GM12878 (cell line): ENCODE measurements around the gene CILP. TPM values are rescaled to one million over a fixed set of nuclear protein-coding genes. Genes with fewer than 3 reads are reported as not detected.

Experiments
- ATAC-seq: fragments of 200-7000 bp; cut with Tn5 transposase; 3 replicates; pipeline ENCODE4 v1.9.1; 2020; ENCODE audit warnings: mild to moderate bottlenecking, moderate library complexity
- BruUV-seq: library from RNA; stranded (reverse); fragments of 400-500 nt; replicated peaks from 2 replicates; lab custom pipeline; 2021; lab: Mats Ljungman, UMichigan
- CTCF ChIA-PET: fragments of 300-600 bp; sonication (Branson Sonifier 250); formaldehyde crosslinking; extraction: SDS; loops from one replicate; lab custom pipeline; 2021; ENCODE audit warnings: inconsistent platforms; lab: Yijun Ruan, JAX
- POLR2A ChIA-PET: fragments of 350-600 bp; formaldehyde crosslinking; extraction: SDS; loops from one replicate; lab custom pipeline; 2021; ENCODE audit warnings: inconsistent platforms; lab: Charles Lee
- RAD21 ChIA-PET: fragments of 300-600 bp; sonication (Branson Sonifier 250); formaldehyde crosslinking; loops from one replicate; lab custom pipeline; 2023; ENCODE audit warnings: antibody characterized with exemption; ENCODE audit not compliant: unreplicated experiment; lab: Charles Lee
- SMC1A ChIA-PET: fragments of 300-600 bp; sonication (Branson Sonifier 250); formaldehyde crosslinking; loops from one replicate; lab custom pipeline; 2023; ENCODE audit not compliant: unreplicated experiment, uncharacterized antibody; lab: Charles Lee
- DNase-seq: peaks from one replicate; pipeline ENCODE4 v3.0.0-alpha.2; 2011; ENCODE audit warnings: low read depth, low spot score
- FAIRE-seq: peaks from 3 replicates; lab custom pipeline; 2011; peaks lifted over from hg19 to GRCh38; lab: Jason Lieb, UNC
- H2AFZ ChIP-seq: 2 replicates; pipeline ENCODE4 v1.6.0; 2011; ENCODE audit warnings: low read depth, low read length, control low read depth; ENCODE audit not compliant: control insufficient read depth
- H3K27ac ChIP-seq: 2 replicates; pipeline ENCODE4 v1.5.1; 2011; ENCODE audit warnings: control low read depth; ENCODE audit not compliant: control insufficient read depth, insufficient read depth
- H3K27me3 ChIP-seq, 2 experiments: replicated peaks in 1 of 2; 2 replicates each; pipeline versions ENCODE4 v1.6.0 to v1.6.1; 2011; ENCODE audit warnings: low read length in 1 of 2; ENCODE audit not compliant: control insufficient read depth in 2 of 2, insufficient read depth in 2 of 2
- H3K36me3 ChIP-seq, 2 experiments: 2 replicates each; pipeline ENCODE4 v1.5.1; 2011; ENCODE audit warnings: low read length in 1 of 2; ENCODE audit not compliant: control insufficient read depth in 2 of 2, insufficient read depth in 2 of 2
- H3K4me1 ChIP-seq: 2 replicates; pipeline ENCODE4 v1.6.1; 2011; ENCODE audit warnings: mild to moderate bottlenecking, low read length, moderate library complexity, mixed read lengths; ENCODE audit not compliant: control insufficient read depth, insufficient read depth
- H3K4me2 ChIP-seq: 2 replicates; pipeline ENCODE4 v1.6.0; 2011; ENCODE audit warnings: control low read depth; ENCODE audit not compliant: control insufficient read depth, insufficient read depth
- H3K4me3 ChIP-seq: fragments of 200-600 bp; sonication (generic); 2 replicates; pipeline ENCODE4 v1.5.1; 2016
- H3K79me2 ChIP-seq: 2 replicates; pipeline ENCODE4 v1.6.0; 2011; ENCODE audit warnings: low read length; ENCODE audit not compliant: control insufficient read depth, insufficient read depth
- H3K9ac ChIP-seq: 2 replicates; pipeline ENCODE4 v1.8.0; 2011; ENCODE audit warnings: low read length, control low read depth, mixed read lengths; ENCODE audit not compliant: control insufficient read depth, insufficient read depth
- H3K9me3 ChIP-seq: replicated peaks from 3 replicates; pipeline ENCODE4 v1.5.1; 2011; ENCODE audit warnings: mild to moderate bottlenecking, low read length; ENCODE audit not compliant: control insufficient read depth, insufficient read depth
- H4K20me1 ChIP-seq: 2 replicates; pipeline ENCODE4 v1.6.0; 2011; ENCODE audit not compliant: control insufficient read depth, insufficient read depth
- E2F8 ChIP-seq: fragments of 450-650 bp; IDR thresholded peaks from 2 replicates; pipeline ENCODE4 v1.6.1; 2018; ENCODE audit warnings: mild to moderate bottlenecking, low read depth, moderate library complexity; ENCODE audit not compliant: partially characterized antibody
- HDAC2 ChIP-seq: fragments of 200-600 bp; sonication (generic); IDR thresholded peaks from 2 replicates; pipeline ENCODE4 v1.6.1; 2017
- IRF4 ChIP-seq: IDR thresholded peaks from 2 replicates; pipeline ENCODE4 v1.6.1; 2011; ENCODE audit warnings: low read depth, low read length
- JUND ChIP-seq: IDR thresholded peaks from 2 replicates; pipeline ENCODE4 v1.6.1; 2012; ENCODE audit warnings: low read depth, mild to moderate bottlenecking, low read length, improper control_type of control experiment, moderate library complexity
- NBN ChIP-seq: fragments of 450-650 bp; IDR thresholded peaks from 2 replicates; pipeline ENCODE4 v1.6.1; 2016
- NFXL1 ChIP-seq: fragments of 450-650 bp; IDR thresholded peaks from 2 replicates; pipeline ENCODE4 v1.6.1; 2017; ENCODE audit warnings: antibody characterized with exemption, mild to moderate bottlenecking, borderline replicate concordance
- NR2F1 ChIP-seq: fragments of 450-650 bp; conservative IDR thresholded peaks from 2 replicates; pipeline ENCODE4 v1.6.1; 2017; ENCODE audit warnings: mild to moderate bottlenecking
- PAX8 ChIP-seq: fragments of 450-650 bp; IDR thresholded peaks from 2 replicates; pipeline ENCODE4 v1.6.1; 2017; ENCODE audit warnings: mild to moderate bottlenecking, moderate library complexity
- POLR2A ChIP-seq: IDR thresholded peaks from 2 replicates; pipeline ENCODE4 v1.6.1; 2011; ENCODE audit warnings: low read depth, mild to moderate bottlenecking, low read length
- POLR2AphosphoS2 ChIP-seq: IDR thresholded peaks from 2 replicates; pipeline ENCODE4 v1.6.1; 2011; ENCODE audit warnings: low read depth, mild to moderate bottlenecking, low read length, improper control_type of control experiment, moderate library complexity
- RFX5 ChIP-seq: IDR thresholded peaks from 2 replicates; pipeline ENCODE4 v1.6.1; 2011; ENCODE audit warnings: low read depth, low read length, improper control_type of control experiment
- SP1 ChIP-seq: IDR thresholded peaks from one replicate; pipeline ENCODE4 v1.6.1; 2011; ENCODE audit warnings: low read depth, low read length
- SRF ChIP-seq, 2 experiments: IDR thresholded peaks; 2 replicates each; pipeline ENCODE4 v1.6.1; 2011; ENCODE audit warnings: low read depth in 2 of 2, low read length in 2 of 2, mild to moderate bottlenecking in 1 of 2, moderate library complexity in 1 of 2
- STAT3 ChIP-seq: IDR thresholded peaks from 2 replicates; pipeline ENCODE4 v1.6.1; 2011; ENCODE audit warnings: low read depth, low read length, improper control_type of control experiment
- ZNF384 ChIP-seq: IDR thresholded peaks from 2 replicates; pipeline ENCODE4 v1.6.1; 2012; ENCODE audit warnings: low read depth, mild to moderate bottlenecking, low read length, improper control_type of control experiment, borderline replicate concordance
- WGBS: methylation state at CpG from one replicate; pipeline ENCODE4 v1.1.6; 2016; ENCODE audit warnings: low lambda C conversion rate; ENCODE audit not compliant: insufficient replicate concordance, insufficient coverage; ENCODE audit errors: missing lambda C conversion rate; 5-methylcytosine and 5-hydroxymethylcytosine counted together
- in situ Hi-C: fragments of 300-500 bp; cut with MboI; formaldehyde crosslinking; loops from 9 replicates; pipeline ENCODE4 v1.14.3; 2018; ENCODE audit warnings: mixed read lengths
- intact Hi-C: fragments of 100-400 bp; cut with micrococcal nuclease; formaldehyde crosslinking; loops from one replicate; pipeline ENCODE4 v1.14.2; 2022; ENCODE audit not compliant: unreplicated experiment
- polyA plus RNA-seq, 11 experiments: library from polyadenylated mRNA; depleted of rRNA in 4 of 11; unstranded in 6 of 11; stranded (reverse) in 5 of 11; fragments of >200 nt; fragmentation: Nextera tagmentation in 4 of 11; fragmentation: Illumina TruSeq in 1 of 11; extraction: Ambion mirVana in 4 of 11; extraction: Trizol in 1 of 11; gene quantifications; 1 replicate in 1 of 11; 2 replicates in 10 of 11; pipeline versions ENCODE4 v1.2.1 to v1.2.3, GENCODE V29; 2011 to 2016; ENCODE audit warnings: inconsistent platforms in 2 of 11, missing spikeins in 2 of 11, low read depth in 1 of 11
- total RNA-seq, 4 experiments: library from RNA; depleted of rRNA in 3 of 4; stranded (reverse); fragments of >200 nt in 3 of 4; fragmentation: Illumina TruSeq in 1 of 4; extraction: Trizol in 1 of 4; gene quantifications; 2 replicates each; pipeline versions ENCODE4 v1.2.1 to v1.2.3, GENCODE V29; 2013 to 2021
- TF ChIP-seq, protein P1 (sequence below): fragments of 450-650 bp; IDR thresholded peaks from 2 replicates; pipeline ENCODE4 v1.6.1; 2017; ENCODE audit warnings: borderline replicate concordance

Gene CILP
- total and polyA plus RNA-seq, 10 of the 15 experiments (the other 5 are each of a cell fraction or from before 2014, with no cell fraction given): 0.03 to 0.06 (median 0.04) TPM; not detected in 4

GRCh38 chr15:65156692-65157091, 54.6 kb downstream of the CILP start:
- RAD21 ChIA-PET: no interaction called here
- over 99% methylated on average over 5 of the region's 5 CpGs for WGBS
- peak; percentile 38 for FAIRE-seq

More at GRCh38 chr15:65156692-65157091, 54.6 kb downstream of the CILP start:
- H3K9me3 ChIP-seq: no peaks in the 10 kb centered on the region
- H3K27me3 ChIP-seq: no peaks in the 10 kb centered on the region
- no TSS peak for BruUV-seq
- CTCF ChIA-PET: interaction anchor here (1.0 kb wide), 1 partner anchor 123 kb away, joined by 3 read pairs; no protein-coding TSS in a partner anchor
- SMC1A ChIA-PET: interaction anchor here (0.6 to 0.8 kb wide), 2 partner anchors 12 to 74 kb away, joined by 3 read pairs; no protein-coding TSS in a partner anchor
- no peak overlapping the region for H3K27ac ChIP-seq
- no peak overlapping the region for H3K9ac ChIP-seq
- no peaks in the 10 kb centered on the region for H4K20me1 ChIP-seq
- POLR2A ChIA-PET: interaction anchor here (0.7 kb wide), 1 partner anchor 22 kb away, joined by 3 read pairs; no protein-coding TSS in a partner anchor
- H2AFZ ChIP-seq: no peak overlapping the region
- no peak overlapping the region for H3K4me3 ChIP-seq
- in situ Hi-C loops: no loop called here
- peaks cover 2 to 27% of the 10 kb centered on the region in 2 experiments; a peak in 3 of 4 replicates for H3K36me3 ChIP-seq
- DNase-seq (no peak), ATAC-seq (no peak)
- no peaks in the 10 kb centered on the region for H3K4me1 ChIP-seq
- H3K4me2 ChIP-seq: no peak overlapping the region
- no peaks in the 10 kb centered on the region for H3K79me2 ChIP-seq
- TF ChIP-seq HDAC2 (no peak), PAX8 (no peak), NR2F1 (no peak), JUND (no peak), POLR2AphosphoS2 (no peak), IRF4 (no peak), E2F8 (no peak), ZNF384 (no peak), SP1 (no peak), SRF (IDR thresholded peaks at IDR 0.05; ENCODE audit: low read depth in 2 of 2, low read length in 2 of 2) (no peak), STAT3 (no peak), RFX5 (no peak), NFXL1 (no peak), POLR2A (no peak), NBN (no peak)
- TF ChIP-seq, protein P1, sequence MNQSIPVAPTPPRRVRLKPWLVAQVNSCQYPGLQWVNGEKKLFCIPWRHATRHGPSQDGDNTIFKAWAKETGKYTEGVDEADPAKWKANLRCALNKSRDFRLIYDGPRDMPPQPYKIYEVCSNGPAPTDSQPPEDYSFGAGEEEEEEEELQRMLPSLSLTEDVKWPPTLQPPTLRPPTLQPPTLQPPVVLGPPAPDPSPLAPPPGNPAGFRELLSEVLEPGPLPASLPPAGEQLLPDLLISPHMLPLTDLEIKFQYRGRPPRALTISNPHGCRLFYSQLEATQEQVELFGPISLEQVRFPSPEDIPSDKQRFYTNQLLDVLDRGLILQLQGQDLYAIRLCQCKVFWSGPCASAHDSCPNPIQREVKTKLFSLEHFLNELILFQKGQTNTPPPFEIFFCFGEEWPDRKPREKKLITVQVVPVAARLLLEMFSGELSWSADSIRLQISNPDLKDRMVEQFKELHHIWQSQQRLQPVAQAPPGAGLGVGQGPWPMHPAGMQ: no peak
- intact Hi-C loops: no loop called here
